ENCODE data around the gene LYSET.
A peak's percentile ranks its signal among the peaks of the same experiment; 100 is the strongest.
"Not testable (repeated sequence)": the region's sequence is repeated elsewhere in the genome, so short reads cannot be mapped to it uniquely, and the experiment has no call there.

Gene LYSET

DNA sequence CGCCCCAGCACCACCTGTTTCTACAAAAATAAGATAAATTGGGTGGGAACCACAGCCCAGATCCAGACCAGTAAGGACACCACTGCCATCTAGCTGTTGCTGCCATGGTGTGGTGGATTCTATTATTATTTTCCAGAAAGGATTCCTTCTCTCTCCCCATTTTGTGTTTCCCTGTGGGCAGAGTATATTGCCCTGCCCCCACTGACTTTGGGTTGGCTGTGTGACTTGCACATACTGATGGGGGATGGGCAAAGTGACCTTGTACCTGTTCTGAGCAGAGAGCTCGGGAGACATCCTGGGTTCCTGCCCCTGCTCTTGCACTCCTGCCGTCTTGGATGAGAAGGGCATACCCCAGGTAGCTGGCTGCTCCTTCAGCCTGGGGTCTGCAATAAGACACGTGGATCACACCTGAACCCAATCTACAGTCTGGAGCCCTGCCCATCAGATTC lies 24.7 kb upstream of the LYSET start:
- TF ChIP-seq GATA1 (IDR thresholded peaks at IDR 0.05; ENCODE audit: low read depth, low read length) (no peak), POLR2A (IDR thresholded peaks at IDR 0.05; ENCODE audit: low read length) (no peak)
- peak; percentile 55 to 75 for DNase-seq

DNA sequence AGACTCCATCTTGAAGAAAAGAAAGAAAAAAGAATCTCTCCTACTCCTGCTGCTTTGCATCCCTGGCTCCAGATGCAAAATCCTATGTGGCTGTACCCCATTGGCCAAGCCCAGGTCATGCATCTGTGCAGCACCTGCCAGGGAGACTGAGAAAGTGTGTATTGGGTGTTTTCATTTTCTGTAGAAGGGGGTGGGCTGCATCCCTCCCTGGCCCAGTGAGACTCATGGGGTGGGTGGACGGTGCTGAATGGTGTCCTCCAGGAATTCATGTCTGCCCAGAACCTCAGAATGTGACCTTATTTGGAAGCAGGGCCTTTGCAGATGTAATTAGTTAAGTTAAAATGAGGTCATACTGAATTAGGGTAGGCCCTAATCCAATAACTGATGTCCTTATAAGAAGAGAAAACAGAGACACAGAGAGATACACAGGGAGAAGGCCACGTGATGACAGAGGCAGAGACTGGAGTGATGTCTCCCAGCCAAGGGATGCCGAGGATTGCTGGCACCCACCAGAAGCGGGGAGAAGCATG lies 23.6 kb upstream of the LYSET start:
- TF ChIP-seq POLR2A (IDR thresholded peaks at IDR 0.05; ENCODE audit: low read length) (no peak), GATA1 (IDR thresholded peaks at IDR 0.05; ENCODE audit: low read depth, low read length) (no peak)
- DNase-seq = no peak

DNA sequence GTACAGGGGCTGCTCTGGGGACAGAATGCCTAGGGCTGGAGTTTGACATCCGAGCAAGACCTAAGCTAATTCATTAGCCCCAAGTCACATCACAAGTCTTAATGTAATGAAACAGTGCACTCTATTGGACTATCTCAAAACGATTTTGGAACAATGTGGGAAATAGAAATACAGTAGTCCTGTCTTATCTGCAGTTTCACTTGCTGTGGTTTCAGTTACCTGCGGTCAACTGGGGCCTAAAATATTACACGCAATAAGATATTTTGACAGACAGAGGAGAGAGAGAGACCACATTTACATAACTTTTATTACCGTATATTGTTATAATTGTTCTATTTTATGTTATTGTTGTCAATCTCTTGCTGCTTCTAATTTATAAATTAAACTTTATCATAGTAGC lies 21.6 kb upstream of the LYSET start:
- peak in 1 of 2 experiments; percentile 24 for DNase-seq
- TF ChIP-seq POLR2A (IDR thresholded peaks at IDR 0.05; ENCODE audit: low read length) = no peak
- no peak for TF ChIP-seq GATA1 (IDR thresholded peaks at IDR 0.05; ENCODE audit: low read depth, low read length)

DNA sequence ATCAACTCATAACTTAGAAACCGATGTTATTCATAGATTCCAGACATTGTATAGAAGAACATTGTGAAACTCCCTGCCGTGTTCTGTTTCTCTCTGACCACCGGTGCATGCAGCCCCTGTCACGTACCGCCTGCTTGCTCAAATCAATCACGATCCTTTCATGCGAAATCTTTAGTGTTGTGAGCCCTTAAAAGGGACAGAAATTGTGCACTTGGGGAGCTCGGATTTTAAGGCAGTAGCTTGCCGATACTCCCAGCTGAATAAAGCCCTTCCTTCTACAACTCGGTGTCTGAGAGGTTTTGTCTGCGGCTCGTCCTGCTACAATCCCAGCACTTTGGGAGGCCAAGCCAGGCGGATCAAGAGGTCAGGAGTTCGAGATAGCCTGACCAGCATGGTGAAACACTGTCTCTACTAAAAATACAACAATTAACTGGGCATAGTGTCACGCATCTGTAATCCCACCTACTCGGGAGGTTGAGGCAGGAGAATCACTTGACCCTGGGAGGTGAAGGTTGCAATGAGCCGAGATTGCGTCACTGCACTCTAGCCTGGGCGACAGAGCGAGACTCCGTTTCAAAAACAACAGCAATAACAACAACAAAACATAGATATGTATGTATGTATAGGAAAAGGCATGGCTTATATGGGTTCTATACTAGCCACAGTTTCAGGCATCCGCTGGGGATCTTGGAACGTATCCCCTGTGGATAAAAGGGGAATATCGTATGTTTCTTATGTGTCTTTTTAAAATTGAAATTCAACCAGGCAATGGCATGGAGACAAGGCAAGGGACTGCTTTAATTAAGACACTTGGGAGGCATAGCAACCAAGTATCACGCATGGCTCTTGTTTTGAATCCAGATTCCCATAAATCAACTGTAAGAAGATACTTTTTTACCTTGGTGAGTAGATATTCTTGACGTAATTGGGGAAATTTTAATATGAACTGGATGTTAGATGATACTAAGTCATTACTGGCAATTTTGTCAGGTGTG lies 19.5 kb upstream of the LYSET start:
- DNase-seq = not testable (repeated sequence)

DNA sequence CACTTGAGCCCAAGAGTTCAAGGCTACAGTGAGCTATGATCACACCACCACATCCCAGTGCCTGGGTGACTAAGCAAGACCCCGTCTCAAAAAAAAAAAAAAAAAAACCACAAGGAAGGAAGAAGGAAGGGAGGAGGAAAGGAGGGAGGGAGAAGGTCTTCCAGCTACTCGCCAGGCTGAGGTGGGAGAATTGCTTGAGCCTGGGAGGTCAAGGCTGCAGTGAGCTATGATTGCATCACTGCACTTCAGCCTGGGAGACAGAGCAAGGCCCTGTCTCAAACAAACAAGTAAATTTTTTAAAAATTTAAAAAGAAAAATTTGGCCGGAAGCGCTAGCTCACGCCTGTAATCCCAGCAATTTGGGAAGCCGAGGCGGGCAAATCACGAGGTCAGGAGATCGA lies 16.5 kb upstream of the LYSET start:
- DNase-seq = not testable (repeated sequence)

DNA sequence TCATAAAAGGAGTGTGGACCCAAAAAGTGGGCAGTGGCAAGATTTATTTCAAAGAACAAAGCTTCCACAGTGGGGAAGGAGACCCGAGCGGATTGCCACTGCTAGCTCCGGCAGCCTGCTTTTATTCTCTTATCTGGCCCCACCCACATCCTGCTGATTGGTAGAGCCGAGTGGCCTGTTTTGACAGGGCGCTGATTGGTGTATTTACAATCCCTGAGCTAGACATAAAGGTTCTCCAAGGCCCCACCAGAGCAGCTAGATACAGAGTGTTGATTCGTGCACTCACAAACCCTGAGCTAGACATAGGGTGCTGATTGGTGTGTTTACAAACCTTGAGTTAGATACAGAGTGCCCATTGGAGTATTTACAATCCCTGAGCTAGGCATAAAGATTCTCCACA lies 15.5 kb upstream of the LYSET start:
- not testable (repeated sequence) for DNase-seq

DNA sequence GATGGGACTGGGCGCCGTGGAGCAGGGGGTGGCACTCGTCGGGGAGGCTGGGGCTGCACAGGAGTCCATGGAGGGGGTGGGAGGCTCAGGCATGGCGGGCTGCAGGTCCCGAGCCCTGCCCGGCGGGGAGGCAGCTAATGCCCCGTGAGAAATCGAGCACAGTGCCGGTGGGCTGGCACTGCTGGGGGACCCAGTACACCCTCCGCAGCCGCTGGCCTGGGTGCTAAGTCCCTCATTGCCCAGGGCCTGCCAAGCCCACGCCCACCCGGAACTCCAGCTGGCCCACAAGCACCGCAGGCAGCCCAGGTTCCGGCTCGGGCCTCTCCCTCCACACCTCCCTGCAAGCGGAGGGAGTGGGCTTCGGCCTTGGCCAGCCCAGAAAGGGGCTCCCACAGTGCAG lies 15.0 kb upstream of the LYSET start:
- DNase-seq = not testable (repeated sequence)

DNA sequence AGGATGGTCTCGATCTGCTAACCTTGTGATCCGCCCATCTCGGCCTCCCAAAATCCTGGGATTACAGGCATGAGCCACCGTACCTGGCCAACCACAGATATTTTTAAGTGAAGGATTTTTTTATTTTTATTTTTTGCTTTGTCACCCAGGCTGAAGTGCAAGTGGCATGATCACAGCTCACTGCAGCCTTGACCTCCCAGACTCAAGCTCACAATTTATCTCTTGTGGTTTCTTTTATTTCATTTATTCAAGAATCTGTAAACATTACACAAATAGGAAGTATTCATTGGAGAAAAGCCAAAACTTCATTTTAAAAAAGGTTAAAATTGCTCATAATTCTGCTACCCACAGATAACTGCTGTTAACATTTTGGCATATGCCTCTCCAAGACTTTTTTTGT lies 13.7 kb upstream of the LYSET start:
- no peak for TF ChIP-seq GATA1 (IDR thresholded peaks at IDR 0.05; ENCODE audit: low read depth, low read length)
- TF ChIP-seq POLR2A (IDR thresholded peaks at IDR 0.05; ENCODE audit: low read length) = no peak
- DNase-seq = no peak

DNA sequence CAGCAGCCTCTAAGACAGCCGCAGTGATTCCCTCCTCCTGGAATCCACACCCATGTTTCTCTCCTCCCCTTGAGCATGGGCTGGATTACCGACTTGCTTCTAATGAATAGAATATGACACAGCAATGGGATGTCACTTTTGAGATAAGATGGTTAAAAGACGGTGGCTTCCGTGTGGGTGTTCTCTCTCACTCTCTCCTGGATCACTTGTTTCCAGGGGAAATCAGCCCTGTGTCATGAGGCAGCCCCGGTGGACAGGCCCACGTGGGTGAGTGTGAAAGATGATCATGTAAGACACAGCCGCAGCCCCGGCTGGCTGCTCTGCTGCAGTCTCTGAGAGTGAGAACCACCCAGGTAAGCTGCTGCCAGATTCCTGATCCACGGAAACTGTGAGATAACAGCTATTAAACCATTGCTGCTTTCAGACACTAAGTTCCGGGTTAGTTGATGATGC lies 11.1 kb upstream of the LYSET start:
- TF ChIP-seq GATA1 (IDR thresholded peaks at IDR 0.05; ENCODE audit: low read depth, low read length) = no peak
- TF ChIP-seq POLR2A (IDR thresholded peaks at IDR 0.05; ENCODE audit: low read length) = no peak
- DNase-seq = no peak

DNA sequence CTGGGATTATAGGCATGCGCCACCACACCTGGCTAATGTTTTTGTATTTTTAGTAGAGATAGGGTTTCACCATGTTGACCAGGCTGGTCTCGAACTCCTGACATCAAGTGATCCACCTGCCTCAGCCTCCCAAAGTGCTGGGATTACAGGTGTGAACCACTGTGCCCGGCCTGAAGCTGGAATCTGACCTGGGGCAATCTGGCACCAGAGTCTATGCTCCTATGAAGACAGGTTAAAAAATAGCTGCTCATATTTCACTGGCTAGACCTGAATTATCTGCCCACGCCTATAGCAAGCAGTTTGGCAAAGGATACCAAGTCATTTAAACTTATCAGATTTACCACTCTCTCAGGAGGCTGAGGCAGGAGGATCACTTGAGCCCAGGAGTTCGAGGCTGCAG lies 10.4 kb upstream of the LYSET start:
- not testable (repeated sequence) for DNase-seq

DNA sequence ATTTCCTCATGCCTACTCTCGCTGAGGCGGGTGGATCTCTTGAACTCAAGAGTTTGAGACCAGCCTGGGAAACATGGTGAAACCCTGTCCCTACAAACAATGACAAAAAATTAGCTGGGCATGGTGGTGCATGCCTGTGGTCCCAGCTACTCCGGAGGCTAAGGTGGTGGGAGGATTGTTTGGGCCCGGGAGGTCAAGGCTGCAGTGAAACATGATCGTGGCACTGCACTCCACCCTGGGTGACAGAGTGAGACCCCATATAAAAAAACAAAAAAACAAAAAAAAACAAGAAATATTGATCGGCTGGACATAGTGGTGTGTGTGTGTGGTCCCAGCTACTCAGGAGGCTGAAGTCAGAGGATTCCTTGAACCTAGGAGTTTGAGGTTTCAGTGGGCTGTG lies 9.6 kb upstream of the LYSET start:
- TF ChIP-seq POLR2A (IDR thresholded peaks at IDR 0.05; ENCODE audit: low read length) (no peak), GATA1 (IDR thresholded peaks at IDR 0.05; ENCODE audit: low read depth, low read length) (no peak)
- DNase-seq = no peak

DNA sequence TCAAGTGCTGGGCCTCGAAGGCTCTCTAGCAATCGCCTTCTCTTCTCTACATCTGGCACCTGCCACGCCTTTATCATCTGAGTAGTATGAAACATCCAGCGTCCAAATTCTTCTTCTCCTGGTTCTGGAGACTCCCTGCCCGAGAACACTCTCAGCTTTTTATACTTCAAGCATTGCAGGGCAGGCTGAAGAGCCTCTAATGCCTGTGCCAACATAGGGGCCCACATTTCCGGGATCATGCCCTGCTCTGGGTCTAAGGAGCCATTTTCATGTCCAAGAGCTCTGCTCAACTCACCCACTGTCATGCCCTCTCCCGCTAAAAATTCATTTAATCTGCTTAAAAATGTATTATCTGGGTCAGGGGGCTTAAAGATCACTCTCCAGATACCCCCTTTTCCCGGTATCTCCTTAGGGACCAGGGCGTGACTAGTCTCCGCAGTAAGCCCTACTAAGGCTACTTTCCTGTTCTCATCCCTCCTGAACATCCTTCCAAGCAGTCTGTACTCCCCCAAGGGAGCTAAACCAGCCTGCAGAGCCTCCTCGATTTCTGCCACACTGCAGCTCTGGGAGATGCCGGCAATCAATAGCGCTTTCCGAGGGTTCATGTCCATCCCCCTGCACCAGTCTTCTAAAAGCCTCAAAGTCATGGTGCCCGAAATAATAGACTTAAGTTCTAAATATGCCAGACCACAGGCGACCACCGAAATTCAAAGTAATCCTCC lies 1.4 kb upstream of the LYSET start:
- TF ChIP-seq POLR2A (IDR thresholded peaks at IDR 0.05; ENCODE audit: low read length) (no peak), GATA1 (IDR thresholded peaks at IDR 0.05; ENCODE audit: low read depth, low read length) (no peak)
- DNase-seq = no peak

DNA sequence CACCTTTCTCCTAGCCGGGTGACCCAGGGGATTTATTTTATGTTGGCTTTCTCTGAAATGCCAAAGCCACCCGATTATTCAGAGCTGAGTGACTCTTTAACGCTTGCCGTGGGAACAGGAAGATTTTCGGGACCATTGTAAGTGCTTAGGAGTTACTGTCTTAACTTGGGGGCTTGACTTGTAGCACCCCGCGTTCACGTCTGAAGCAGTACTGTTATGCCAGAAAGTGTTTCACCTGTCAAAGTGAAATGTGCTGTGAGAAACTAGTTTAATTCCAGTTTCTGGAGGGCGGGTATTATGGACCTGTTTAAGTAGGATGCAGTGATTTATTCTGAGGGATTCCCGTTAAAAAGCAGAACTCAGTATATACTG lies 218 bp downstream of the LYSET start:
- no peak for TF ChIP-seq GATA1 (IDR thresholded peaks at IDR 0.05; ENCODE audit: low read depth, low read length)
- no peak for TF ChIP-seq POLR2A (IDR thresholded peaks at IDR 0.05; ENCODE audit: low read length)
- no peak for DNase-seq

DNA sequence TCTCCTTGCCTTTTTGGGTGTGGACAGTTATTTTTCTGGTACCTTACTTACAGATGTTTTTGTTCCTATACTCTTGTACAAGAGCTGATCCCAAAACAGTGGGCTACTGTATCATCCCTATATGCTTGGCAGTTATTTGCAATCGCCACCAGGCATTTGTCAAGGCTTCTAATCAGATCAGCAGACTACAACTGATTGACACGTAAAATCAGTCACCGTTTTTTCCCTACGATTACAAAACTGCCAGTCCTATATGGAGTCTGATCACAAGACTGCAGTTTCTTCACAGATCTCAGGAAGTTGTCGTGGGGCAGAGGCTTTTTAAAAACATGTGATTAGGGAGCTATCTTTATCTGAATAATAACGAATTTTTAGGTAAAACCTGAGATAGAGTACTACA lies 1.3 kb downstream of the LYSET start:
- no peak for TF ChIP-seq GATA1 (IDR thresholded peaks at IDR 0.05; ENCODE audit: low read depth, low read length)
- no peak for TF ChIP-seq POLR2A (IDR thresholded peaks at IDR 0.05; ENCODE audit: low read length)
- peak; percentile 16 to 25 for DNase-seq

DNA sequence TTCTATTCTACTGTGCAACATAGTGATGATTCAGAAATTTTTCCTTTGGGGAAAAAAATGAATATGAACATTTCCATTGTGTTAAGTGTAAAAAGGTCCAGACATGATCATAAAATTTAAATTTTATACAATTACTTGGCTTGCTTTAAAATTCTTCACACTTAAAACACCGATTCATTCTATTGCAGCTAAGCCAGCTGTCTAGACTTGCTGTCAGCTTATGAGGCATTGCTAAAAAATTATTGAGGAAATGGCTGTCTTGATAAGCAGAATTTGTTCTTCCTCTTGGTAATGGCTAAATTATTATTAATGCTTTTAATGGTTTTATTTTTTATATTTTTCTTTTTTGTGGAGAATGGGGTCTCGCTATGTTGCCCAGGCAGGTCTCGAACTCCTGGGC lies 1.8 kb downstream of the LYSET start:
- DNase-seq = no peak
- no peak for TF ChIP-seq POLR2A (IDR thresholded peaks at IDR 0.05; ENCODE audit: low read length)
- TF ChIP-seq GATA1 (IDR thresholded peaks at IDR 0.05; ENCODE audit: low read depth, low read length) = no peak
